Prostate gland (tissue), 2 donors: ENCODE data around the gene GPR158. TPM values are rescaled to one million over a fixed set of nuclear protein-coding genes. Genes with fewer than 3 reads are reported as not detected.

ENCODE experiments used
- DNase-seq: peaks from one replicate; pipeline ENCODE4 v3.0.0-alpha.2; 2019; ENCODE audit warnings: low spot score
- H3K27ac ChIP-seq, 2 donors: fragments of 200-600 bp; sonication (generic); 2 replicates each; pipeline ENCODE4 v1.5.1; 2017 to 2019
- H3K27me3 ChIP-seq: fragments of 200-600 bp; sonication (generic); replicated peaks from 2 replicates; pipeline ENCODE4 v1.5.1; 2019; ENCODE audit not compliant: insufficient read depth
- H3K36me3 ChIP-seq, 2 donors: fragments of 200-600 bp; sonication (generic); 1 replicate in 1 of 2; 2 replicates in 1 of 2; pipeline versions ENCODE4 v1.5.1 to v1.8.1; 2017 to 2019
- H3K4me1 ChIP-seq: fragments of 200-600 bp; sonication (generic); replicated peaks from 2 replicates; pipeline ENCODE4 v1.5.1; 2019
- H3K4me3 ChIP-seq, 2 donors: fragments of 200-600 bp; sonication (generic); 2 replicates each; pipeline ENCODE4 v1.5.1; 2017 to 2019
- H3K9me3 ChIP-seq: fragments of 200-600 bp; sonication (generic); 2 replicates; pipeline ENCODE4 v1.5.1; 2017
- POLR2A ChIP-seq: fragments of 450-650 bp; IDR thresholded peaks from one replicate; pipeline ENCODE4 v1.6.1; 2016; ENCODE audit warnings: antibody characterized with exemption, mild to moderate bottlenecking
- POLR2AphosphoS5 ChIP-seq: sonication (generic); formaldehyde crosslinking; IDR thresholded peaks from one replicate; pipeline ENCODE4 v1.6.1; 2017; ENCODE audit warnings: antibody characterized with exemption
- WGBS: methylation state at CpG from one replicate; pipeline ENCODE4 v1.1.5; 2018; 5-methylcytosine and 5-hydroxymethylcytosine counted together
- intact Hi-C: fragments of 100-400 bp; cut with DNase I; formaldehyde crosslinking; loops from one replicate; pipeline ENCODE4 v1.14.2; 2022
- total RNA-seq, 2 donors: library from RNA; depleted of rRNA; stranded (reverse); fragments of >200 nt; gene quantifications; one replicate each; pipeline ENCODE4 v1.1.0, GENCODE V29; 2016
- TF ChIP-seq, protein P1 (sequence below), 4 experiments: fragments of 200-600 bp in 2 of 4; fragments of 450-650 bp in 2 of 4; sonication (generic) in 2 of 4; IDR thresholded peaks; 1 replicate in 3 of 4; 2 replicates in 1 of 4; pipeline ENCODE4 v1.5.1; 2016 to 2019; ENCODE audit warnings: antibody characterized with exemption in 4 of 4, mild to moderate bottlenecking in 2 of 4, moderate library complexity in 2 of 4

Gene GPR158
- total RNA-seq, 2 donors from 2014 or later, result 0.36 to 1.5 TPM

DNA sequence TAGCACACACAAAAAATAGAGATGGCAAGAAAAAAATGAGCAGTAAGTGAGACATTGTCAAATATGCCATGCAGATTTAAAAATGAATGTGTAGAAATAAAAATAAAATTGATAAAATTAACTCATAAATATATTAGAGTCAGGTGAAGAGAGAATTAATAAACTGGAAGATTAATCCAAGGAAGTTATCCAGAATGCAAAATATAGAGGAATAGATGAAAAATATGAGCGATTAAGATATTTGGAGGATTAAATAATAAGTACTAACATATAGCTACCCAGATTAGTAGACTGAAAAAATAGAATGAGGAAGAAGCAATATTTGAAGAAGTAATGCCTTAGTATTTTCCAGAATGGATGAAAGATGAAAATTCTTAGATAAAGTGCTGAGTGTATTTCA, 103.4 kb downstream of the GPR158 start:
- Histone ChIP-seq H3K27me3 (no peaks in the 10 kb centered on the region), H3K27ac (no peak overlapping the region), H3K4me3 (no peak overlapping the region), H3K9me3 (no peaks in the 10 kb centered on the region), H3K4me1 (no peaks in the 10 kb centered on the region), H3K36me3 (no peaks in the 10 kb centered on the region)
- 100% methylated on average over 1 of the region's 1 CpG for WGBS
- DNase-seq, result no peak
- TF ChIP-seq, protein P1, sequence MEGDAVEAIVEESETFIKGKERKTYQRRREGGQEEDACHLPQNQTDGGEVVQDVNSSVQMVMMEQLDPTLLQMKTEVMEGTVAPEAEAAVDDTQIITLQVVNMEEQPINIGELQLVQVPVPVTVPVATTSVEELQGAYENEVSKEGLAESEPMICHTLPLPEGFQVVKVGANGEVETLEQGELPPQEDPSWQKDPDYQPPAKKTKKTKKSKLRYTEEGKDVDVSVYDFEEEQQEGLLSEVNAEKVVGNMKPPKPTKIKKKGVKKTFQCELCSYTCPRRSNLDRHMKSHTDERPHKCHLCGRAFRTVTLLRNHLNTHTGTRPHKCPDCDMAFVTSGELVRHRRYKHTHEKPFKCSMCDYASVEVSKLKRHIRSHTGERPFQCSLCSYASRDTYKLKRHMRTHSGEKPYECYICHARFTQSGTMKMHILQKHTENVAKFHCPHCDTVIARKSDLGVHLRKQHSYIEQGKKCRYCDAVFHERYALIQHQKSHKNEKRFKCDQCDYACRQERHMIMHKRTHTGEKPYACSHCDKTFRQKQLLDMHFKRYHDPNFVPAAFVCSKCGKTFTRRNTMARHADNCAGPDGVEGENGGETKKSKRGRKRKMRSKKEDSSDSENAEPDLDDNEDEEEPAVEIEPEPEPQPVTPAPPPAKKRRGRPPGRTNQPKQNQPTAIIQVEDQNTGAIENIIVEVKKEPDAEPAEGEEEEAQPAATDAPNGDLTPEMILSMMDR (IDR thresholded peaks at IDR 0.05), result no peak
- TF ChIP-seq POLR2AphosphoS5 (no peak), POLR2A (no peak)
- intact Hi-C loops, result no loop called here

- H3K4me1 ChIP-seq, result no peaks in the 10 kb centered on the region
- intact Hi-C loops, result no loop called here
- WGBS, result 31% methylated on average over 1 of the region's 1 CpG
- DNase-seq, result no peak
- H3K27ac ChIP-seq, result no peak overlapping the region
- TF ChIP-seq POLR2AphosphoS5 (no peak), POLR2A (no peak)
- TF ChIP-seq, protein P1 (IDR thresholded peaks at IDR 0.05), result no peak
- H3K27me3 ChIP-seq, result no peaks in the 10 kb centered on the region
- no peaks in the 10 kb centered on the region for H3K9me3 ChIP-seq
- no peak overlapping the region for H3K4me3 ChIP-seq
- no peaks in the 10 kb centered on the region for H3K36me3 ChIP-seq
Measured at GRCh38 chr10:25280076-25280475, 105.3 kb downstream of the GPR158 start.

DNA sequence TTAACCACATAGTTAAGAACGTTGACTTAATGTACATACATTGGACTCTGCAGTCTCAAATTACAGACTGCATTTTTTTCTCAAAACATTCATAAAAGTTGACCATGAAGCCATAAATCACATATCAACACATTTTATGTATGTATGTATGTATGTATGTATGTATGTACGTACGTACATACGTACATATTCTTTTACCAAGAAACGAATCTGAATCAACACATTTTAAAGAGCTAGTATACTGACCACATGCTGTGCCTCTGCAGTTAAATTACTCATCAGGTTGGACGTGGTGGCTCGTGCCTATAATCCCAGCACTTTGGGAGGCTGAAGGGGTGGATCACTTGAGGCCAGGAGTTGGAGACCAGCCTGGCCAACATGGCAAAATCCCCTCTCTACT, 105.8 kb downstream of the GPR158 start:
- Histone ChIP-seq H3K27ac (no peak overlapping the region), H3K4me1 (no peaks in the 10 kb centered on the region), H3K36me3 (no peaks in the 10 kb centered on the region), H3K4me3 (no peak overlapping the region), H3K9me3 (no peaks in the 10 kb centered on the region), H3K27me3 (no peaks in the 10 kb centered on the region)
- TF ChIP-seq POLR2A (no peak), POLR2AphosphoS5 (no peak)
- TF ChIP-seq, protein P1 (IDR thresholded peaks at IDR 0.05), result no peak
- intact Hi-C loops, result no loop called here
- 72% methylated on average over 7 of the region's 7 CpGs for WGBS
- DNase-seq, result no peak

GRCh38 chr10:25285809-25286208, 111.0 kb downstream of the GPR158 start:
- TF ChIP-seq, protein P1 (IDR thresholded peaks at IDR 0.05), result no peak
- TF ChIP-seq POLR2A (no peak), POLR2AphosphoS5 (no peak)
- H3K27ac ChIP-seq, result no peak overlapping the region
- 77% methylated on average over 2 of the region's 2 CpGs for WGBS
- no peak overlapping the region for H3K4me3 ChIP-seq
- no peaks in the 10 kb centered on the region for H3K27me3 ChIP-seq
- DNase-seq, result no peak
- intact Hi-C loops, result no loop called here
- no peaks in the 10 kb centered on the region for H3K36me3 ChIP-seq
- no peaks in the 10 kb centered on the region for H3K9me3 ChIP-seq
- H3K4me1 ChIP-seq, result no peaks in the 10 kb centered on the region

- no peaks in the 10 kb centered on the region for H3K27me3 ChIP-seq
- no peaks in the 10 kb centered on the region for H3K36me3 ChIP-seq
- no peak overlapping the region for H3K4me3 ChIP-seq
- WGBS, result 83% methylated on average over 1 of the region's 1 CpG
- intact Hi-C loops, result no loop called here
- no peaks in the 10 kb centered on the region for H3K4me1 ChIP-seq
- no peak for DNase-seq
- no peaks in the 10 kb centered on the region for H3K9me3 ChIP-seq
- TF ChIP-seq, protein P1 (IDR thresholded peaks at IDR 0.05), result no peak
- no peak overlapping the region for H3K27ac ChIP-seq
Measured at GRCh38 chr10:25288181-25288580, 113.4 kb downstream of the GPR158 start.
